PC-9 (cell line): ENCODE measurements around the gene MBOAT2. TPM values are rescaled to one million over a fixed set of nuclear protein-coding genes. Genes with fewer than 3 reads are reported as not detected.

Experiments used
- BruUV-seq: library from RNA; stranded (reverse); fragments of 400-500 nt; replicated peaks from 2 replicates; lab custom pipeline; 2021; lab: Mats Ljungman, UMichigan
- CTCF ChIA-PET: fragments of 300-600 bp; sonication (Branson Sonifier 250); formaldehyde crosslinking; loops from one replicate; lab custom pipeline; 2022; ENCODE audit warnings: antibody characterized with exemption; lab: Charles Lee
- POLR2A ChIA-PET: fragments of 300-600 bp; sonication (Branson Sonifier 250); formaldehyde crosslinking; loops from one replicate; lab custom pipeline; 2022; ENCODE audit warnings: antibody characterized with exemption; ENCODE audit not compliant: unreplicated experiment; lab: Charles Lee
- DNase-seq, 2 experiments: peaks; one replicate each; pipeline versions ENCODE4 v3.0.0 to v3.0.0-alpha.2; 2015 to 2022; ENCODE audit warnings: mixed read lengths in 1 of 2
- H2AFZ ChIP-seq: fragments of 200-600 bp; sonication (generic); 2 replicates; pipeline ENCODE4 v1.8.1; 2017; ENCODE audit warnings: antibody characterized with exemption
- H3F3A ChIP-seq: fragments of 200-600 bp; sonication (generic); 2 replicates; pipeline ENCODE4 v1.8.1; 2017; ENCODE audit warnings: antibody characterized with exemption, mild to moderate bottlenecking, low read depth; ENCODE audit not compliant: insufficient read depth
- H3K27ac ChIP-seq: fragments of 200-600 bp; sonication (generic); 2 replicates; pipeline ENCODE4 v1.6.1; 2016; ENCODE audit warnings: mixed run types
- H3K27me3 ChIP-seq: fragments of 200-600 bp; sonication (generic); 2 replicates; pipeline ENCODE4 v1.6.1; 2016; ENCODE audit warnings: low read depth, mixed run types; ENCODE audit not compliant: insufficient read depth
- H3K36me3 ChIP-seq: fragments of 200-600 bp; sonication (generic); 2 replicates; pipeline ENCODE4 v1.6.1; 2016; ENCODE audit warnings: low read depth, mixed run types
- H3K4me1 ChIP-seq: fragments of 200-600 bp; sonication (generic); replicated peaks from 2 replicates; pipeline ENCODE4 v1.6.1; 2016; ENCODE audit warnings: mixed run types; ENCODE audit not compliant: insufficient read depth
- H3K4me2 ChIP-seq: fragments of 200-600 bp; sonication (generic); 2 replicates; pipeline ENCODE4 v1.6.1; 2017; ENCODE audit warnings: mixed run types
- H3K4me3 ChIP-seq: fragments of 200-600 bp; sonication (generic); 2 replicates; pipeline ENCODE4 v1.6.1; 2016; ENCODE audit warnings: mixed run types
- H3K79me2 ChIP-seq: fragments of 200-600 bp; sonication (generic); 2 replicates; pipeline ENCODE4 v1.6.1; 2017; ENCODE audit warnings: low read depth, mixed run types
- H3K9me2 ChIP-seq: fragments of 200-600 bp; sonication (generic); 2 replicates; pipeline ENCODE4 v1.8.1; 2017; ENCODE audit warnings: mild to moderate bottlenecking; ENCODE audit not compliant: insufficient read depth
- H3K9me3 ChIP-seq: fragments of 200-600 bp; sonication (generic); 2 replicates; pipeline ENCODE4 v1.8.1; 2016; ENCODE audit warnings: low read depth; ENCODE audit not compliant: insufficient read depth
- H4K20me1 ChIP-seq: fragments of 200-600 bp; sonication (generic); 2 replicates; pipeline ENCODE4 v1.8.1; 2017; ENCODE audit not compliant: insufficient read depth
- CTCF ChIP-seq: fragments of 200-600 bp; sonication (generic); conservative IDR thresholded peaks from 2 replicates; pipeline ENCODE4 v1.6.1; 2017; ENCODE audit warnings: mixed run types, antibody characterized with exemption, mild to moderate bottlenecking, moderate library complexity
- EZH2 ChIP-seq: fragments of 200-600 bp; sonication (generic); IDR thresholded peaks from 2 replicates; pipeline ENCODE4 v1.8.0; 2017; ENCODE audit warnings: antibody characterized with exemption, low read depth
- intact Hi-C: fragments of 100-400 bp; cut with micrococcal nuclease; formaldehyde crosslinking; loops from one replicate; pipeline ENCODE4 v1.10.0; 2022; ENCODE audit not compliant: unreplicated experiment
- total RNA-seq: library from RNA; stranded (reverse); gene quantifications from 2 replicates; pipeline ENCODE4 v1.2.3, GENCODE V29; 2021

The MBOAT2 gene
- total RNA-seq, 1 experiment from 2014 or later, result 57.7 TPM

GRCh38 chr2:8850845-8851487, 152.5 kb downstream of the MBOAT2 start:
- H2AFZ ChIP-seq, result no peak overlapping the region
- H3K9me3 ChIP-seq, result no peaks in the 10 kb centered on the region
- BruUV-seq, result no TSS peak
- ChIA-PET POLR2A (no interaction called here), CTCF (no interaction called here)
- H3K27ac ChIP-seq, result no peak overlapping the region
- intact Hi-C loops, result no loop called here
- no peaks in the 10 kb centered on the region for H4K20me1 ChIP-seq
- no peaks in the 10 kb centered on the region for H3K9me2 ChIP-seq
- no peak overlapping the region for H3K4me2 ChIP-seq
- H3K79me2 ChIP-seq, result no peaks in the 10 kb centered on the region
- H3K36me3 ChIP-seq, result 0 out of 2 replicates have a peak, but pooled peaks cover 4% of the 10 kb centered on the region
- H3K4me1 ChIP-seq, result no peaks in the 10 kb centered on the region
- no peaks in the 10 kb centered on the region; the same call in 1 of the 2 replicates for H3F3A ChIP-seq
- TF ChIP-seq EZH2, result no peak
- TF ChIP-seq CTCF, result no peak
- H3K27me3 ChIP-seq, result no peaks in the 10 kb centered on the region
- H3K4me3 ChIP-seq, result no peak overlapping the region
- DNase-seq, result no peak

GRCh38 chr2:8849327-8849726, 154.2 kb downstream of the MBOAT2 start:
- Histone ChIP-seq H3K4me2 (no peak overlapping the region), H3K9me3 (no peaks in the 10 kb centered on the region), H2AFZ (no peak overlapping the region), H3K36me3 (no peaks in the 10 kb centered on the region), H3K4me3 (no peak overlapping the region), H3K27me3 (no peaks in the 10 kb centered on the region), H3K27ac (no peak overlapping the region), H3F3A (no peaks in the 10 kb centered on the region), H3K79me2 (no peaks in the 10 kb centered on the region), H3K4me1 (no peaks in the 10 kb centered on the region), H3K9me2 (no peaks in the 10 kb centered on the region), H4K20me1 (no peaks in the 10 kb centered on the region)
- DNase-seq, result no peak
- BruUV-seq, result no TSS peak
- ChIA-PET POLR2A (no interaction called here), CTCF (no interaction called here)
- no peak for TF ChIP-seq CTCF
- TF ChIP-seq EZH2, result no peak
- intact Hi-C loops, result no loop called here

GRCh38 chr2:8848328-8849100, 155.0 kb downstream of the MBOAT2 start:
- no TSS peak for BruUV-seq
- ChIA-PET CTCF (no interaction called here), POLR2A (no interaction called here)

More at GRCh38 chr2:8848328-8849100, 155.0 kb downstream of the MBOAT2 start:
- intact Hi-C loops, result no loop called here
- no peak overlapping the region for H3K4me3 ChIP-seq
- no peaks in the 10 kb centered on the region for H3K36me3 ChIP-seq
- TF ChIP-seq EZH2 (no peak), CTCF (no peak)
- DNase-seq, result no peak
- no peak overlapping the region for H2AFZ ChIP-seq
- no peak overlapping the region for H3K4me2 ChIP-seq
- no peaks in the 10 kb centered on the region for H3K79me2 ChIP-seq
- H3K27ac ChIP-seq, result no peak overlapping the region
- no peaks in the 10 kb centered on the region for H3F3A ChIP-seq
- no peaks in the 10 kb centered on the region for H3K4me1 ChIP-seq
- no peaks in the 10 kb centered on the region for H3K9me3 ChIP-seq
- no peaks in the 10 kb centered on the region for H3K27me3 ChIP-seq
- H4K20me1 ChIP-seq, result no peaks in the 10 kb centered on the region
- H3K9me2 ChIP-seq, result no peaks in the 10 kb centered on the region
